HG03139 (cell line): Measurements from ENCODE around the gene BLTP2.
A peak's percentile ranks its signal among the peaks of the same experiment; 100 is the strongest.
"Not testable (repeated sequence)": the region's sequence is repeated elsewhere in the genome, so short reads cannot be mapped to it uniquely, and the experiment has no call there.

Experiments used
- ATAC-seq: cut with Tn5 transposase; IDR thresholded peaks from one replicate; pipeline ENCODE4 v1.9.1; 2021; ENCODE audit not compliant: unreplicated experiment

BLTP2 gene

DNA sequence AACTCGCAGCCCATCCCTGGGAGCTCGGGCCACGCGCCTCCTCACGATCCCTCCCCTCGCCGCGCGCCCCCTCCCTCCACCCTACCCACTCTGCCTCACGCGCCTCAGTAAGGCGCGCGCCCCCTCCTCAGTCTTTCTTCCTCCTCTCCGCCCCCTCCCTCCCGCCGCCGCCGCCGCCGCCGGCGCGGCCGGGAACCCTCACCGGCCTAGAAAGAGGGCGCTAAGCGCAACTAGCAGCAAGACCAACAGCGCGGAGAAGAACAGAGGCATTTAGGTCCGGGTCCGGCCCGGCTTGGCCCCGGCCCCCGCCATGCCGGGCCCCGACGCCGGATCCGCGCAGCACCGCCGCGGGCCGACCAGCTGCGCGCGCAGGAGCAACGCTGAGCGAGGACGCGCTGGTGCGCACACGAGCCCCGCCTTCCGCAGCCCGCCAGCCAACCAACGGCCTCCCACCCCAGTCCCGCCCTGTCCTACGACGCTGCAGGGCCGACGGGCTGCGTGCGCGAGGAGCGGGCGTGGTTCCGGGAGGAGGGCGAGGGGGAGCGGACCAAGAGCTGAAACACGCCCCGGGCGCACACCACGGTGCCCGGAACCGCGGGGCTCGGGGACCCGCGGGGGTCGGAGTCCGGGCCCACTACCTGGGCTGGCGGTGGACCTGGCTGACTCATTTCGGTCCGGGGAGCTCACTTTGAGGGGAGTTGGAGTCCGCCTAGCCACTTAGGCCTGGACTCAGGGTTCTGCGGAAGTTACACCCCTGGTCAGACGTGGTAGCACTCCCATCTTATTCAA lies at the start of gene BLTP2:
Gene BLTP2, minus strand, starts transcription at position 372 of the 789 bp plus-strand sequence. Its CDS starts 102 bp downstream, at position 270.
- peak; percentile 84 for ATAC-seq

DNA sequence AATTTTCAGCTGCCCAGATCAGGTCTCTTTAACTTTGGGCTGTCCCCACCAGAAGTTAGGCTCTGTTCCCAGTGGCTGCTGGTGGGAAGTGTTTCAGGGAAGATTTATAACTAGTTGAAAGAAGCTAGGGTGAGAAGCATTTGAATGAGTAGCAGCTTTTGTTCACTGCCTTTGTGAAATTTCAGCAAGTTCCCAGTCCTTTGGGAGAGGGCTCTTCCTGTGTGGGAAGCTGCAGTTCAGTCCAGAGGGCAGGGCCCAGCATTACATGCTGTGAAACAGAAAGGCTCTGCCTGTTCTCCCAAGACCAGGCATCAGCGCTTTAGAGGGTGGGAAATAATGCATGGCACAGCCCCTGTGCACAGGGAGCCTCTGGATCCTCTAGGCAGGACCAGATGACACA lies 48.9 kb upstream of the BLTP2 start:
- ATAC-seq: no peak

DNA sequence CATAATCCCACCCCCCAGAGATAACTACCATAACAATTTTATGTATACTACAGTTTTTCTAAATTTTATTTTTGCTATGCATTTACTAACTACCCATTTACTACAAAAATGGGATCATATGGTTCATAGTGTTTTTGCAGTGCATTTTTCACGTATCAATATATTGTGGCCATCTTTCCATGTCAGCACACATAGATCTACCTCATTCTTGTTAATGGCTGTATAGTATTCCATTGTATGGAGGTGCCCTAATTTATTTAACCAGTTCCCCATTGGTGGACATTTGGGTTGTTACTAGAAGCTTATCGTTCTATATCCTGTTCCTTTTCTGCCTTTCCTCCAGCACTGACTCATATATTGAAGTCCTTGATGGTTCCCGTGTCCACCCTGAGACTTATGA lies 44.1 kb upstream of the BLTP2 start:
- ATAC-seq: no peak

DNA sequence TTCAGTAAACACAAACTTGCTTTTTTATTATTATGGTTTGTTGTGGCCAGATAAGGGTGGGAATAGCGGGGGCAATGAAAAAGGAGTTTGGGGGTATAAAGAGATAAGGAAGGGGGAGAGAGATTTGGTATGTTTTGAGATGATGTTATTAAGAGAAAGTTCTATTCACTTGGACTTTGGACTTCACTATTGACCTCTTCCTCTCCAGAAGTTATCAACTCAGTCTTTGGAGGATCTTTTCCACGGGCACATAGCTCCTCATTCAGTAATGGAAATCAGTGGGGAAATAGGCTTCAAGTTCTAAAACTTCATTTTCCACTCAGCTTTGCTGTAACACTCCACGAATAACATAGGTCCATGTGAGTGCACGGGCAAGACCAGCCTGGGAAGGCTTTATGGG lies 43.5 kb upstream of the BLTP2 start:
- ATAC-seq: no peak

DNA sequence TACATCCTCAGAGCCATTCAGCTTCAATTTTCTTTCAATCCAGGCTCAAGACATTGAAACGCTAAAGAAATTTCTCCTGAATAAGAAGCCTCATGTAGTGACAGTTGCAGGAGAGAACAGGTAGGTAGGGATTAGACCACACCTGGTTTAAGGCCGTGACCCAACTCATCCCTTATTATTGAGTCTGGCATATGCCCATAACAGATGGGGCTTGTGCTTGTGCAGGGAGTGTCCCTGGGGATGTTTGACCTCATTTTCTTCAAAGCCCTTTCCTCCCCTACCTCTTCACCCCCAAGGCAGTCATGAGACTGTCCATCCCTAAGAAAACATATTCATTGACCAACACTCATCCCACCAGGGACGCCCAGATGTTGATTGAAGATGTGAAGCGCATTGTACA lies 41.3 kb upstream of the BLTP2 start:
- ATAC-seq: no peak

- ATAC-seq: no peak
Observed at GRCh38 chr17:28685366-28685765, 40.4 kb upstream of the BLTP2 start.

GRCh38 chr17:28684963-28685362 lies 40.0 kb upstream of the BLTP2 start:
- no peak for ATAC-seq

DNA sequence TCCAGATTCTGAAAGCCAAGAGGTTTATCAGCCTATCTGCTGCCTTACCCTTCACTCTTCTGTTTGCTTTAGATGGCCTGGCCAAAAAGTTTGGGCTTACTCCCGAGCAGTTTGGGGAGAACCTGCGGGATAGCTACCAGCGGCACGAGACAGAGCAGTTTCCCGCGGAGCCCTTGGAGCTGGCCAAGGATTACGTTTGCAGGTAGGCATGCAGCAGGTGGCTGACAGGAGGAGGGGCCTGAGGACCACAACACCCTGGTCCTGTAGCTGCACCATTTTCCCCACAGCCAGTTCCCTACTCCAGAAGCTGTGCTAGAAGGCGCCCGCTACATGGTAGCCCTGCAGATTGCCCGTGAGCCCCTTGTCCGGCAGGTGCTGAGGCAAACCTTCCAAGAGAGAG lies 37.7 kb upstream of the BLTP2 start:
- no peak for ATAC-seq

DNA sequence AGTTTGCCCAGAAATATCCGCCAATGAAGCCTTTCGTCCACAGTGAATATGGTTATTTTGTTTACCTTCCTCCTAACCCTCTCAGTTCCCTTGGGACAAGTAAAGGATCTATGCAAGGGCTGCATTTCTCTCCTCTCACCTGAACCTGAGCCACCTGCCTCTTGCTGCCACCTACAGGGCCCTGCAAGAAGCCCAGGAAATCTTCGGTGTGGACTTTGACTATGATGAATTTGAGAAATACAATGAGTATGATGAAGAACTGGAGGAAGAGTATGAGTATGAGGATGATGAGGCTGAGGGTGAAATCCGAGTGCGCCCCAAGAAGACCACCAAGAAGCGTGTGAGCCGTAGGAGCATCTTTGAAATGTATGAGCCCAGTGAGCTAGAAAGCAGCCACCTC lies 31.0 kb upstream of the BLTP2 start:
- ATAC-seq: no peak

DNA sequence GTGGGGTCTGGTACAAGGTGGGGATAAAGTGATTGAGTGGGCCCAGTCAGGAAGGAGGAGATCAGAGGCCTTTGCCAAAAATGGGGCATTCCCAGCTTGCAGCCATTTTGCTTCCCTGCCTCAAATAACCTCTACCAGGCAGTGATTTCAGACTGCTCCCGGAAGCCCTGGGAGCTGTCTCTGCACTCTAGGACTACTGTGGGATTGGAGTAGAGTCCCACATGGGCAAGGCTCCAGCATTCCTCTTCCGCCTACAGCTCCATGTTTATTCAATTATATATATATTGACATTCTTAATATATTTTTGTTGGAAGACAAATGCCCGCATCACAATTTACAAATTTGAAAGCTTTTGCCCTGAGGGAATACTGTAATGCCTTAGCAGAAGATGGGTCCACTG lies 30.5 kb upstream of the BLTP2 start:
- no peak for ATAC-seq

DNA sequence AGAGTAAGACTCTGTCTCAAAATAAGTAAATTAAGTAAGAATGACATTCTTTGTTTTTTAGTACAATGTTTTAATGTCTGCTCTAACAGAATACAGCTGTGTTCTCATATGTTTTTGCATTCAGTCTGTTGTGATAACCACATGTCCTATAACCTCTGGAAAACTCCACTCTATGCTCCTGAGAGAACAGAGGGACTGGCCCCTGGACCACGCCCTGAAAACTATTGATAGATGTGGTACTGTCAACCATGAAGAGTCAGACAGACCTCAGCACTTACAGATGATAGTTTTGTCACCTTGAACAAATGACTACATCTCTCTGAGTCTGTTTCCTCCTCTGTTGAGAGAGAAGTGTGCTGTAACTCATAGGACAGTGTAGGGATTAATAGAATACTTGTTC lies 25.0 kb upstream of the BLTP2 start:
- ATAC-seq: no peak

GRCh38 chr17:28667870-28668269 lies 22.9 kb upstream of the BLTP2 start:
- no peak for ATAC-seq

DNA sequence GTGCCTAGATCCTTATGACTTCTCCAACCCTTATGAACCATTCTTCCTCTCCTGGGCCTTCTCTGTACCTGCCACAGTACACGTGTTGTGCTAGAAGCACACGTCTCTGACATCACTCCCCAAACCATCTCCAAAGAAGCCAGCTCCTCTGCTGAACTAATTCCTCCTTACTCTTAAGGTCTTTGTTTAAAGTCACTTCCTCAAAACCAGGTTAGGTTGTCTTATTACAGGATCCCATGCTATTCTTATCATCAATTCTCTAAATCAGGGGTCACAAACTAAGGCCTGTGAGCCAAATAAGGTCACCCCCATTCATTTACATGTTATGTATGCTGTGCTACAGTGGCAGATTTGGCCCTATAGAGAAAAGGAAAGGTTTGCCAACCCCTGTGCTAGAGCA lies 21.0 kb upstream of the BLTP2 start:
- ATAC-seq: no peak

- ATAC-seq: no peak
Observed at GRCh38 chr17:28663723-28664122, 18.8 kb upstream of the BLTP2 start.

DNA sequence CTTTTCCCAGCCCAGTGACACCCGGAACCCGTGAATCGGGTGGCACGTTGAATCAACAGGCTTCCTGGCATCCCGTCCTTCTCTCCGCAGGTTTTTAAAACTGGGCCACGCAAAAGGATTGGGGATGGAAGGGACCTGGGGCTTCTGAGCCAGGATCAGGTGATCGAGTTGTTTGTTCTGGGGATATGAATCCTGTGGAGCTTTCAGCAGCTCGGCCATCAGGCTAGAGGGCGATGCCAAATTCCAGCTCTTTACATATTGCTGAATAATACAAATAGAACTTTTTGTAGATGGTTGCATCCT lies 17.5 kb upstream of the BLTP2 start:
- ATAC-seq: no peak

- peak; percentile 64 for ATAC-seq
Observed at GRCh38 chr17:28661635-28662526, 16.9 kb upstream of the BLTP2 start, which contains the start of the genes SDF2 and SUPT6H. TSS of gene SDF2 (minus strand) at chr17:28661906. CDS start at chr17:28661876, 30 bp downstream. TSS of gene SUPT6H (plus strand) at chr17:28662205. CDS start at chr17:28673402, 11,197 bp downstream.

DNA sequence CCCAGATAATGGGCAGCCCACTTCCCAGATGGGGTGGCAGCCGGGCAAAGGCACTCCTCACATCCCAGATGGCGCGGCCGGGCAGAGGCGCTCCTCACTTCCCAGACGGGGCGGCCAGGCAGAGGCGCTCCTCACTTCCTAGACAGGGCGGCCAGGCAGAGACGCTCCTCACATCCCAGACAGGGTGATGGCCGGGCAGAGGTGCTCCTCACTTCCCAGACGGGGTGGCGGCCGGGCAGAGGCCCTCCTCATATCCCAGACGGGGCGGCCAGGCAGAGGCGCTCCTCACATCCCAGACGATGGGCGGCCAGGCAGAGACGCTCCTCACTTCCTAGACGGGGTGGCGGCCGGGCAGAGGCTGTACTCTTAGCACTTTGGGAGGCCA lies 14.5 kb upstream of the BLTP2 start:
- ATAC-seq: not testable (repeated sequence)

DNA sequence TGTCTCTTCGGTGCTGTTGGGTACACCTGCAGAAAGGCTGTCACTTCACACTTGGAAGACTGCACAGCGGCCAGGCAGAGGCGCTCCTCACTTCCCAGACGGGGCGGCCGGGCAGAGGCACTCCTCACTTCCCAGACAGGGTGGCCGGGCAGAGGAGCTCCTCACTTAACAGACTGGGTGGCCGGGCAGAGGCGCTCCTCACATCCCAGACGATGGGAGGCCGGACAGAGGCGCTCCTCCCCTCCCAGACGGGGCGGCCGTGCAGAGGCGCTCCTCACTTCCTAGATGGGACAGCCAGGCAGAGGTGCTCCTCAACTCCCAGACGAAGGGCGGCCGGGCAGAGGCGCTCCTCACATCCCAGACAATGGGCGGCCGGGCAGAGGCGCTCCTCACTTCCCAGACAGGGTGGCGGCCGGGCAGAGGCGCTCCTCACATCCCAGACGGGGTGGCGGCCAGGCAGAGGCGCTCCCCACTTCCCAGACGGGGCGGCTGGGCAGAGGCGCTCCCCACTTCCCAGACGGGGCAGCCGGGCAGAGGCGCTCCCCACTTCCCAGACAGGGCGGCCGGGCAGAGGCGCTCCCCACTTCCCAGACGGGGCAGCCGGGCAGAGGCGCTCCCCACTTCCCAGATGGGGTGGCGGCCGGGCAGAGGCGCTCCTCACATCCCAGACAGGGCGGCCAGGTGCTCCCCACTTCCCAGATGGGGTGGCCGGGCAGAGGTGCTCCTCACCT lies 14.0 kb upstream of the BLTP2 start:
- ATAC-seq: not testable (repeated sequence)

- ATAC-seq: not testable (repeated sequence)
Observed at GRCh38 chr17:28658342-28658741, 13.4 kb upstream of the BLTP2 start.

DNA sequence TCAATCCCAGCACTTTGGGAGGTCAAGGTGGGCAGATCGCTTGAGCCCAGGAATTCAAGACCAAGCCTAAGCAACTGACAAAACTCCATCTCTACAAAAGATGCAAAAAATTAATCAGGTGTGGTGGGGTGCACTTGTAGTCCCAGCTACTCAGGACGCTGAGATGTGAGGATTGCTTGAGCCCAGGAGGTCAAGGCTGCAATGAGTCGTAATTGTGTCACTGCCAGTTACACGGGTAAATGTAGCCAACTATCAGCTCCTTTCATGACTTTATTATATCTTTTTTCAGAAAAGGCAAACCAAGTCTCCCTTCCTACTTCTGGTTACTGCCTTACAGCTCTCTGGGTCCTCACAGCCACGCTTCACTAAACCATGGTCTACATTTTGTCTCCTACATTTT lies 12.8 kb upstream of the BLTP2 start:
- ATAC-seq: no peak

DNA sequence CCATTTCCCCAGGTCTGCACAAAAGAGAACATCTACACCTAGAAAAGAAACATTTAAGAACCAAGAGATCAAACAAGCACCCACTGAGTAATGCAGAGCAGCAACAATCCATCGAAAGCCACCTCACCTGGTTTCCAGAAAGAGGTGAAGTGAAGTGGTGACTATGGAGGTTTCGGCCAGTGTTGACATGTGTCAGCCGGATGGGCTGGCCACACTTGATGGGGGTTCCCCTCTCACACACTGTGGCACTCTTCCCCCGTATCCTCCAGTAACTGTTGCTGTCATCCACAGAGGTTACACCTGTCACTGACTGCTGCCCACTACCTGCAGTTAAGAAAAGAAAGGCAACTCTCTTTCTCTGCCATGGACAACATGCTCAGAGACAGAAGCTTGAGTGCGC lies 10.2 kb upstream of the BLTP2 start:
- no peak for ATAC-seq
